ENCODE measurements around the gene PARP1.

Gene PARP1

GRCh38 chr1:226403201-226404034, 4.5 kb downstream of the PARP1 start:
- Mint-ChIP-seq H3K4me3 (peak overlapping the region; percentile 51 to 95 (median 67)), H3K27ac (peak overlapping the region; percentile 68 to 81 (median 72)), H3K27me3 (ENCODE audit: low read depth) (no peaks in the 10 kb centered on the region), H3K36me3 (ENCODE audit: low read depth) (peaks cover 41% of the 10 kb centered on the region), H3K4me1 (peaks cover 68% of the 10 kb centered on the region), H3K9me3 (no peaks in the 10 kb centered on the region)
- peak; percentile 28 to 47 (median 37) for TF ChIP-seq CTCF (IDR thresholded peaks at IDR 0.05; ENCODE audit: unreplicated experiment in 3 of 3)

- peak overlapping the region; percentile 32 to 81 (median 58) for H3K27ac Mint-ChIP-seq
- H3K4me3 Mint-ChIP-seq = peak overlapping the region in 2 of 3 experiments; percentile 57 to 70
- no peaks in the 10 kb centered on the region for H3K27me3 Mint-ChIP-seq (ENCODE audit: low read depth)
- TF ChIP-seq CTCF (IDR thresholded peaks at IDR 0.05; ENCODE audit: unreplicated experiment in 3 of 3) = no peak
- H3K9me3 Mint-ChIP-seq = no peaks in the 10 kb centered on the region
- peaks cover 72% of the 10 kb centered on the region for H3K4me1 Mint-ChIP-seq
- peaks cover 48% of the 10 kb centered on the region for H3K36me3 Mint-ChIP-seq (ENCODE audit: low read depth)
Measured at GRCh38 chr1:226402739-226403165, 5.1 kb downstream of the PARP1 start.

- Mint-ChIP-seq H3K27ac (peak overlapping the region in 2 of 3 experiments; percentile 1 to 32), H3K27me3 (ENCODE audit: low read depth) (no peaks in the 10 kb centered on the region), H3K4me1 (peaks cover 78% of the 10 kb centered on the region), H3K9me3 (no peaks in the 10 kb centered on the region), H3K36me3 (ENCODE audit: low read depth) (peaks cover 58% of the 10 kb centered on the region), H3K4me3 (peak overlapping the region in 2 of 3 experiments; percentile 3 to 21)
- no peak for TF ChIP-seq CTCF (IDR thresholded peaks at IDR 0.05; ENCODE audit: unreplicated experiment in 3 of 3)
Measured at GRCh38 chr1:226401355-226402303, 6.3 kb downstream of the PARP1 start.

- H3K9me3 Mint-ChIP-seq = no peaks in the 10 kb centered on the region
- peak overlapping the region in 1 of 3 experiments; percentile 1 for H3K27ac Mint-ChIP-seq
- TF ChIP-seq CTCF (IDR thresholded peaks at IDR 0.05; ENCODE audit: unreplicated experiment in 3 of 3) = no peak
- peak overlapping the region in 2 of 3 experiments; percentile 2 to 3 for H3K4me3 Mint-ChIP-seq
- peaks cover 69% of the 10 kb centered on the region for H3K4me1 Mint-ChIP-seq
- H3K27me3 Mint-ChIP-seq (ENCODE audit: low read depth) = no peaks in the 10 kb centered on the region
- peaks cover 63% of the 10 kb centered on the region for H3K36me3 Mint-ChIP-seq (ENCODE audit: low read depth)
Measured at GRCh38 chr1:226400519-226401354, 7.2 kb downstream of the PARP1 start.

GRCh38 chr1:226397955-226398636, 9.8 kb downstream of the PARP1 start:
- Mint-ChIP-seq H3K4me1 (peaks cover 43% of the 10 kb centered on the region), H3K36me3 (ENCODE audit: low read depth) (peaks cover 80% of the 10 kb centered on the region), H3K9me3 (no peaks in the 10 kb centered on the region), H3K4me3 (no peak overlapping the region), H3K27ac (peak overlapping the region; percentile 52 to 83 (median 77)), H3K27me3 (ENCODE audit: low read depth) (no peaks in the 10 kb centered on the region)
- TF ChIP-seq CTCF (IDR thresholded peaks at IDR 0.05; ENCODE audit: unreplicated experiment in 3 of 3) = no peak
